ENCODE data around the gene DMRT3.

DNA sequence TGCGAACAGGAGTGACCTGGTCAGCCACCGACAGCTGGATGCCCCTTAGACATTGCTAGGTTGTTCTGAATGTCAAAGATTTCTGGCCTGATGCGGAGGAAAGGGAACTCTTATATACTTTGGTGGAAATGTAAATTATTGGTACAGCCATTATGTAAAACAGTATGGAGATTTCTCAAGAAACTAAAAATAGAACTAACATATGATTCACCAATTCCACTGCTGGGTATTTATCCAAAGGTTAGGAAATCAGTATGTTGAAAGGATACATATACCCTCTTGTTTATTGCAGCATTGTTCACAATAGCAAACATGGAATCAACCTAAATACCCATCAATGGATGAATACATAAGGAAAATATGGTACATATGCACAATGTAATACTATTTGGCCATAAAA is 31.8 kb downstream of the DMRT3 start:
- no peak for TF ChIP-seq ZNF24 (IDR thresholded peaks at IDR 0.05)
- TF ChIP-seq POLR2A (IDR thresholded peaks at IDR 0.05; ENCODE audit: low read depth, low read length), result no peak
- no peak for TF ChIP-seq ESRRA (IDR thresholded peaks at IDR 0.05; ENCODE audit: low read length)
- TF ChIP-seq, protein P1, sequence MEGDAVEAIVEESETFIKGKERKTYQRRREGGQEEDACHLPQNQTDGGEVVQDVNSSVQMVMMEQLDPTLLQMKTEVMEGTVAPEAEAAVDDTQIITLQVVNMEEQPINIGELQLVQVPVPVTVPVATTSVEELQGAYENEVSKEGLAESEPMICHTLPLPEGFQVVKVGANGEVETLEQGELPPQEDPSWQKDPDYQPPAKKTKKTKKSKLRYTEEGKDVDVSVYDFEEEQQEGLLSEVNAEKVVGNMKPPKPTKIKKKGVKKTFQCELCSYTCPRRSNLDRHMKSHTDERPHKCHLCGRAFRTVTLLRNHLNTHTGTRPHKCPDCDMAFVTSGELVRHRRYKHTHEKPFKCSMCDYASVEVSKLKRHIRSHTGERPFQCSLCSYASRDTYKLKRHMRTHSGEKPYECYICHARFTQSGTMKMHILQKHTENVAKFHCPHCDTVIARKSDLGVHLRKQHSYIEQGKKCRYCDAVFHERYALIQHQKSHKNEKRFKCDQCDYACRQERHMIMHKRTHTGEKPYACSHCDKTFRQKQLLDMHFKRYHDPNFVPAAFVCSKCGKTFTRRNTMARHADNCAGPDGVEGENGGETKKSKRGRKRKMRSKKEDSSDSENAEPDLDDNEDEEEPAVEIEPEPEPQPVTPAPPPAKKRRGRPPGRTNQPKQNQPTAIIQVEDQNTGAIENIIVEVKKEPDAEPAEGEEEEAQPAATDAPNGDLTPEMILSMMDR (IDR thresholded peaks at IDR 0.05 in 2 of 3, conservative IDR thresholded peaks at IDR 0.05 in 1 of 3; ENCODE audit: control insufficient read depth in 2 of 3, extremely low read depth in 1 of 3, insufficient read depth in 1 of 3, low read depth in 3 of 3, low read length in 3 of 3), result no peak
- TF ChIP-seq, protein P2, sequence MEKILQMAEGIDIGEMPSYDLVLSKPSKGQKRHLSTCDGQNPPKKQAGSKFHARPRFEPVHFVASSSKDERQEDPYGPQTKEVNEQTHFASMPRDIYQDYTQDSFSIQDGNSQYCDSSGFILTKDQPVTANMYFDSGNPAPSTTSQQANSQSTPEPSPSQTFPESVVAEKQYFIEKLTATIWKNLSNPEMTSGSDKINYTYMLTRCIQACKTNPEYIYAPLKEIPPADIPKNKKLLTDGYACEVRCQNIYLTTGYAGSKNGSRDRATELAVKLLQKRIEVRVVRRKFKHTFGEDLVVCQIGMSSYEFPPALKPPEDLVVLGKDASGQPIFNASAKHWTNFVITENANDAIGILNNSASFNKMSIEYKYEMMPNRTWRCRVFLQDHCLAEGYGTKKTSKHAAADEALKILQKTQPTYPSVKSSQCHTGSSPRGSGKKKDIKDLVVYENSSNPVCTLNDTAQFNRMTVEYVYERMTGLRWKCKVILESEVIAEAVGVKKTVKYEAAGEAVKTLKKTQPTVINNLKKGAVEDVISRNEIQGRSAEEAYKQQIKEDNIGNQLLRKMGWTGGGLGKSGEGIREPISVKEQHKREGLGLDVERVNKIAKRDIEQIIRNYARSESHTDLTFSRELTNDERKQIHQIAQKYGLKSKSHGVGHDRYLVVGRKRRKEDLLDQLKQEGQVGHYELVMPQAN (conservative IDR thresholded peaks at IDR 0.05), result no peak
- no peak for TF ChIP-seq TAF1 (IDR thresholded peaks at IDR 0.05; ENCODE audit: borderline replicate concordance, low read depth, low read length)

Data from GM12878 (cell line).